AG04449 (cell line): ENCODE results near the gene NTM.

ENCODE experiments used
- CTCF ChIA-PET: fragments of 350-600 bp; formaldehyde crosslinking; extraction: SDS; loops from one replicate; lab custom pipeline; 2021; ENCODE audit warnings: antibody characterized with exemption; lab: Yijun Ruan, JAX
- POLR2A ChIA-PET: fragments of 400-600, 350-600 bp; formaldehyde crosslinking; extraction: SDS; loops from one replicate; lab custom pipeline; 2020; ENCODE audit warnings: antibody characterized with exemption, inconsistent platforms; lab: Yijun Ruan, JAX
- DNase-seq: peaks from one replicate; pipeline ENCODE4 v3.0.0-alpha.2; 2010; ENCODE audit warnings: low read depth, low spot score
- H3K4me3 ChIP-seq: 2 replicates; pipeline ENCODE4 v1.5.1; 2011; ENCODE audit warnings: low read depth, mild to moderate bottlenecking, control low read depth, low read length
- TF ChIP-seq, protein P1 (sequence below): IDR thresholded peaks from one replicate; pipeline ENCODE4 v1.5.1; 2011; ENCODE audit warnings: mild to moderate bottlenecking, moderate library complexity, low read length, control low read depth, inconsistent platforms; ENCODE audit not compliant: insufficient read depth; ENCODE audit errors: missing control alignments

The NTM gene

DNA sequence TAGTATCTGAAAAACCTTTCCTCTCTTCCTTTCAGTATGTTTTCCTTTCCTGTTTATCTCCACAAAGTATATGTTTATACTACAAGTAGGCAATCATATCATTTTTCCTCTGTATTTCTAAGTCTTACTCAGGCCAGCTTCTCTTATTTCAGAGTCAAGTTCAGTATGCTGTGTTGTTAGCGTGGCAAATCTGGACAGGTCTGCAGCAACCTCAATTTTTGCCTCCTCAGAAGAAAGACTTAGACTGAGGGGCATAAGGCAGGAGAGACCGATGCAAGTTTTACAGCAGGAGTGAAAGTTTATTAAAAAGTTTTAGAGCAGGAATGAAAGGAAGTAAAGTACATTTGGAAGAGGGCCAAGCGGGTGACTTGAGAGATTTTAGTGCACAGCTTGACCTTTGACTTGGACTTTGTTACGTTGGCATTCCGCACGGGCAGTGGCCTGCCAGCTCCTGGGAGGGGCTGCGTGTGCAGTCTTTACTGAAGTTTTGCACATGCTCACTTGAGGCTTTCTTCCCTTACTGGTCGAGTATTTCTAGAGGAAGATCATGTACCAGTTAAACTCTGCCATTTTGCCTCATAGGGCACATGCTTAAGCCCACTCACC lies 343.2 kb downstream of the NTM start:
- TF ChIP-seq, protein P1, sequence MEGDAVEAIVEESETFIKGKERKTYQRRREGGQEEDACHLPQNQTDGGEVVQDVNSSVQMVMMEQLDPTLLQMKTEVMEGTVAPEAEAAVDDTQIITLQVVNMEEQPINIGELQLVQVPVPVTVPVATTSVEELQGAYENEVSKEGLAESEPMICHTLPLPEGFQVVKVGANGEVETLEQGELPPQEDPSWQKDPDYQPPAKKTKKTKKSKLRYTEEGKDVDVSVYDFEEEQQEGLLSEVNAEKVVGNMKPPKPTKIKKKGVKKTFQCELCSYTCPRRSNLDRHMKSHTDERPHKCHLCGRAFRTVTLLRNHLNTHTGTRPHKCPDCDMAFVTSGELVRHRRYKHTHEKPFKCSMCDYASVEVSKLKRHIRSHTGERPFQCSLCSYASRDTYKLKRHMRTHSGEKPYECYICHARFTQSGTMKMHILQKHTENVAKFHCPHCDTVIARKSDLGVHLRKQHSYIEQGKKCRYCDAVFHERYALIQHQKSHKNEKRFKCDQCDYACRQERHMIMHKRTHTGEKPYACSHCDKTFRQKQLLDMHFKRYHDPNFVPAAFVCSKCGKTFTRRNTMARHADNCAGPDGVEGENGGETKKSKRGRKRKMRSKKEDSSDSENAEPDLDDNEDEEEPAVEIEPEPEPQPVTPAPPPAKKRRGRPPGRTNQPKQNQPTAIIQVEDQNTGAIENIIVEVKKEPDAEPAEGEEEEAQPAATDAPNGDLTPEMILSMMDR = no peak
- DNase-seq = no peak
- H3K4me3 ChIP-seq = no peak overlapping the region
- POLR2A ChIA-PET = no interaction called here
- CTCF ChIA-PET = interaction anchor here (1.4 to 2.9 kb wide), 5 partner anchors 13 to 34 kb away, joined by 5 to 10 read pairs (median 6); no protein-coding TSS in a partner anchor

DNA sequence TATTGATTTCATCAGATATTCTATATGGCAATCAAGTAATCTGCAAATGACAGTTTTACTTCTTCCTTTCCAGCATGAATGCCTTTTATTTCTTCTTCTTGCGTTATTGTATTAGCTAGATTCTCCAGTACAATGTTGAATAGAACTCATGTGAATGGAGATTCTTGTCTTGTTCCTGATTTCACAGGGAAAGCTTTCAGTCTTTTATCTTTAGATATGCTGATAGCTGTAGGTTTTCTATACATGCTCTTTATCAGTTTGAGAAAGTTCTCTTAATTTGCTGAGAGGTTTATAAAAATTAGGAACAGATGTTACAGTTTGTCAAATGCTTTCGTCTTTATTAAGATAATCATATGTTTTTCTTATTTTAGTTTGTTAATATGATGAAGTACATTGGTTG lies 347.2 kb downstream of the NTM start:
- ChIA-PET CTCF (interaction anchor here (1.6 kb wide), 1 partner anchor 29 kb away, joined by 3 read pairs; no protein-coding TSS in a partner anchor), POLR2A (no interaction called here)
- no peak for DNase-seq
- H3K4me3 ChIP-seq = no peak overlapping the region
- TF ChIP-seq, protein P1 = no peak

DNA sequence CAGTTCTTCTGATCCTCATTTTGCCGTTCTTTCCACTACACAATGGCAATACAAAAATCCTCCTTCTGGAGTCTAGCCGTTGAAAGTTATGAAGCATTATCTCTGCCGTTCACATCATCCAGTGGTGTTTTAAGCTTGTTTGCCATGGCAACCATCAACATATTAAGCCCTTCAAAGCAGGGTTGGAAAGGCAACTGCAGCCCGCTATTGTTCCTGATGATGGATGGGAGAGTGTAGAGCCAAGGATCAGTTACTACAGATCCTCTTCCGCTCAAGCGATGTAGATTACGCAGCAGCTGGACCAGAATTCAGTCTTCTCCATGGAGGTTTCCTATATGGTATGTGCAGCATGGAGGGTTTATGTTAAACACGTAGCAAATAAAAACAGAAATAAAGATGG lies 352.7 kb downstream of the NTM start:
- H3K4me3 ChIP-seq = no peak overlapping the region
- CTCF ChIA-PET = interaction anchor here (1.5 to 1.8 kb wide), 2 partner anchors 25 to 28 kb away, joined by 8 to 10 read pairs; no protein-coding TSS in a partner anchor
- no peak for DNase-seq
- TF ChIP-seq, protein P1 = no peak
- POLR2A ChIA-PET = no interaction called here

DNA sequence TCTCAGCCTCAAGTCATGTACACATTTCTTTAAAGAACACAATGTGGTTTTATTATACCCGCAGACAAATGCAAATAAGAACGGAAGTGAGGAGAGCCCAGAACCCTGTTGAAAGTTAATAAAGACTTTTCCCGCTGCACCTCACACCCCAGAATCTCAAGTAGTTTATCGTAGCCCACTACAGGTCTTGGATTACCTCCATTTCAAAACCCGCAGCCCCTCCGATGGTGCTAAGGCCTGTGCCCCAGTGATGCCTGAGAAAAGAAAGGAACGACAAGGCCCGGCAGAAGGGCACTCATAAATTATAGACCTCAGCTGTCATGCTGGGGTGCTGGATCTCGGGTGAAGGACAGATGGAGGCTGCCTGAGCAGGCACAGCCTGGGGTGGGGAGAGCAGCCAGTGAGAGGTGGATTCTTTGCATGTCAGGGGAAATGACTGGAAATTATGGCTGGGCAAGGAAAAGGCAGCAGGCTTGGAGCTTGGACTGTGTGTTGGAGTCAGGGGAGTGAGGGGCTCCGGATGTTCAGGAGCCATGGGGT lies 354.1 kb downstream of the NTM start:
- H3K4me3 ChIP-seq = no peak overlapping the region
- TF ChIP-seq, protein P1 = no peak
- ChIA-PET CTCF (interaction anchor here (1.1 to 1.2 kb wide), 2 partner anchors 24 to 29 kb away, joined by 3 read pairs; no protein-coding TSS in a partner anchor), POLR2A (no interaction called here)
- no peak for DNase-seq

DNA sequence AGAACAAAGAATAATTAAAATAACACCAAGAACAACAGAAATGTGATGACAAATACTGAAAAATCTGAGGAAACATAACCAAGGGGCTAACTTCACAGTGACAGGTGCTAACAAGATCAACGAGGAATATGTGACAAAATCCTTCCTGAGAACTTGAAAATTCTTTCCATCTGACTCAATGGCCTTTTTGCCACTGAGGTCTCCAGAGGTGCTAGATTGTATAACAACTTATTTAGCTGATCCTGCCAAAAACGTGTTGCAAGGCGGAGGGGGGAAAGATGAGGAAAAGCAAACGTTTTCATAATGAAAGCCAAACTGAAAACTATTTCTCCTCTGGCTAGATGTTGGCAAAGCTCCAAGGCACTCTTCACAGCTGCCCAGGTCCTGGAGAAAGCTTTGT lies 364.5 kb downstream of the NTM start:
- DNase-seq = no peak
- TF ChIP-seq, protein P1 = no peak
- ChIA-PET CTCF (interaction anchor here (1.2 to 4.4 kb wide), 3 partner anchors 12 to 178 kb away, joined by 3 to 49 read pairs (median 29); no protein-coding TSS in a partner anchor), POLR2A (no interaction called here)
- no peak overlapping the region for H3K4me3 ChIP-seq

DNA sequence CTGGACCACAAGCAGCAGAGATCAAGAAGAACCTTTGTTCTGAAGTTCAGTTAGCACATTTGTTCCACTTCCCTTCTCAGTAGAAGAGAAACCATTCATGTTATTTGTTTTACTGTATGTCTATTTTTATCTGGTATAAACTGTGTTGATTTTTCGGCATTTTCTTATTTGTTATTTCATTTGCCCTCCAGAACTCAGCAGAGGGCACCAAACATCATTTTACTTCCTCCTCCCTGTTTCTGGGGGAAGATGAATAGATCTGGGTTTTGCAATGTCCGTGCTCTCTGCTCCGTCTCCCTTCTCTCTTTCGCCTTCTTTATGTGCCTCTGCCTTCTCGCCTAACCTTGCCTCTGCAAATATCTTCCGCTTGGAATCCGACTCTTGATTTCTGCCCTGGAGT lies 366.9 kb downstream of the NTM start:
- no peak overlapping the region for H3K4me3 ChIP-seq
- no peak for DNase-seq
- ChIA-PET POLR2A (no interaction called here), CTCF (interaction anchor here (0.8 to 4.4 kb wide), 4 partner anchors 10 to 1327 kb away, joined by 3 to 49 read pairs (median 17); no protein-coding TSS in a partner anchor)
- TF ChIP-seq, protein P1 = no peak
